Measurements from ENCODE around the gene PXN.
A peak's percentile ranks its signal among the peaks of the same experiment; 100 is the strongest.
"Not testable (repeated sequence)": the region's sequence is repeated elsewhere in the genome, so short reads cannot be mapped to it uniquely, and the experiment has no call there.

PXN gene

DNA sequence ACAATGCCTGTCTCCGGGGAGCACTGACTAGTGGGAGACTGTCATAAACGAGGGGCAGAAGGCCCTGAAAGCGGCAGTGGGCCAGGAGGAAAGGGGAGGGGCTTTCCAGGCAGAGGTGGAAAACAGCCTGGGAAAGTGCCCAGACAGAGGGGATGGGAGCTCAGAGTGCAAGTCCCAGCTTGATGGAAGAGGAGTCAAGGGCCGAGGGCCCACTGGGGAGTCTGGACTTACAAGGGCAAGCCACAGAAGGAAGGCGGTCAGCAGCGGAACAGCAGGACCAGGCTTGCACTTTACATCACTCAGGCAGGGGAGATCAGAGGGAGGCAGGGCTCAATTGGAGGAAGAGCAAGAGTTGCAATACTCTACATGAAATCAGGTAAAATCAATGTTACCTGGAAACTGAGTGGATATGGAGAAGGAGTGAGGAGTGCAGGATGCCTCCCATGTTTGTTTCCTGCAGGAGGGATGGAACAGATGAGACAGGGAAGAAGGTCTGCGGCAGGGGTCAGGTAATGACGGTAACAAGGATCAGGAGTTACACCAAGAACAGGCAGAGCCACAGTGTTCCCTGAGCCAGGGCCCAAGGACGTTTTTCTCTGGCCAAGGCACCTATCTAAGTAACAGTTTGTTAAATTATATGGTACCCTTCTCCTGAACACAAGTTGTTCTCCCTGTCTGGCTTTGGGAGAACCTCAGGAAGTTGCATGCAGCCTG, 23.8 kb downstream of the PXN start:
- DNase-seq (ENCODE audit: low read depth): no peak

DNA sequence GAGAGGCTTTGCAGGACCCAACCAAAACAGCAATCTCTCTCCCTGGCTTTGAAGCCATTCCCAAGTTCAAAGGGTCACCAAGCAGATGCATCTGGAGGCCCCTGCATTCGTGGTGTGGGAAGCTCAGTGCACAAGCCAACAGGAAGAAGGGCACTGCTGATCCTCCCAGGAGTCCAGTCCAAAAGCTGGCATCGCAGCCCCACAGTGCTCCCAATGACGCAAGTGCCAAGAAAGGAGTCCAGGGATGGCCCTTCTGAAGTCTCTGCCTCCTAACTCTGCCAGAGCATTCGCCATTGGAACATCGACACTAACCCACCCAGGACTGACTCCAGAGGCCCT, 25.1 kb downstream of the PXN start:
- DNase-seq (ENCODE audit: low read depth): no peak

DNA sequence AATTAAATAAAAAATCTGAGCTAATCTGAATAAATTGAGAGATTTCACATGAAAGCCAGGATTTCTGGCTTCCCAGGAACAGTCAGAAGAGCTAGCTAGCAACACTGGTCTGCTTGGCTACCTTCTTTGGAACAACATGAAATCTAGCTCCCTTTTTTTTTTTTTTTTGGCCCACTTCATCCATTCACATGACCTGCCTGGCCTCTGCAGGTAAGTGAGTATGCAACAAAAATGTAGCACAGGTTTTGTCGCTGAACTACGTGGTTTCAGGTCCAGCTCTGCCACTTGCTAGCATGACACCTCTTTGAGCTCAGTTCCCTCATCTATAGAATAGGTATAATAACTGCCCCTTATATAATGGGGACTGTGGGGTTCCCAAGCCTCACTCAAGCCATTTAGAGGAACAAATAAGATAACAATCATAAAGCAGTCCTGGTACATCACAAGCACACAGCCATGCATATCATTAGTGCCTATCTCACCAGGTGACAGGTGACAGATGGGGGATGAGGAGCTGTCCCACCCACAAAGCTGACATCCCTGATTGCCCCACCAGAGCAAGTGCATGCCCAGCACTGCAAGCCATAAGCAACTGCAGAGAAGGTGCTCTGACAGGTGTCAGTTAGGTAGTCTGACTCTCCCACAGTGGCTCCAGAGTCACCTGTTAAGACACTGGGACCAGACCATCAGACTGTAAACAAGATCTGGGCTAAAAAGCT, 25.6 kb downstream of the PXN start:
- no peak for DNase-seq (ENCODE audit: low read depth)

DNA sequence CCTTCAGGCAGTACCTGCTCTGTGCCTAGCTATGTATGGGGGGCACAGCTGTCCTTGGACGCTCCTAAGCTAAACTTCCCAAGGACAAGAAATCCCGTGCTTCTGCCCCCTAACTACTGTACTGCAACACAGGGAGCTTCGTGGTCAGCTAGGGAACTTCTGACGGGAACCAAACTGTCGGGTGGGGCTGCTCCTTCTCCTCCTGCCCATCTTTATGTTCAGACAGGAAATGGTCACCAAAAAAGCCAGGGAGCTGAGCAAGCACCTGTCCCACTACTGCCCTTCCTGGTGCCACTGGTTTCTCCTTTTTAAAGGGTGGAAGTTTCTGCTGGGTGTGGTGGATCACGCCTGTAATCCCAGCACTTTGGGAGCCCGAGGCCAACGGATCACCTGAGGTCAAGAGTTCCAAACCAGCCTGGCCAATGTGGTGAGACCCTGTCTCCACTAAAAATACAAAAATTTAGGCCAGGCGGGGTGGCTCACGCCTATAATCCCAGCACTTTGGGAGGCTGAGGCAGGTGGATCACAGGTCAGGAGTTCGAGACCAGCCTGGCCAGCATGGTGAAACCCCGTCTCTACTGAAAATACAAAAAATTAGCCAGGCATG, 26.6 kb downstream of the PXN start:
- no peak for DNase-seq (ENCODE audit: low read depth)

DNA sequence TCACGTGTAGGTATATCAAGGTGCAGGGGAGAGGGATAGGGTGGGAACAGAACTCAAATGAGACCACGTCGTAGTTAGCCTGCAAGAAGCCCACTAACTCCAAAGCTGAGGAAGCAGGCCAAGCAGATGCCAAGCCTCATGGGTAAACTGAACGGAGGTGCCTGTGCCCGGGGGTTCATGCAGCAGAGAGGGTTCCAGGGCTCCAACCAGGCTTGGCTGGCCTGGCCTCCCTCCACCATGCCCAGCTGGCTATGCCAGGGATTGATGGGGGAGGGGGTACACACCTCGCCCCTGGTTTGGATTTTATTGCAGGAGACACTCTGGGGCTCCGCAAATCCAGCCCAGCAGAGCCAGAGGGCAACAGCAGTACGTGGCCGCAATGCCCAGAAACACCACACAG, 27.3 kb downstream of the PXN start:
- DNase-seq (ENCODE audit: low read depth): no peak

DNA sequence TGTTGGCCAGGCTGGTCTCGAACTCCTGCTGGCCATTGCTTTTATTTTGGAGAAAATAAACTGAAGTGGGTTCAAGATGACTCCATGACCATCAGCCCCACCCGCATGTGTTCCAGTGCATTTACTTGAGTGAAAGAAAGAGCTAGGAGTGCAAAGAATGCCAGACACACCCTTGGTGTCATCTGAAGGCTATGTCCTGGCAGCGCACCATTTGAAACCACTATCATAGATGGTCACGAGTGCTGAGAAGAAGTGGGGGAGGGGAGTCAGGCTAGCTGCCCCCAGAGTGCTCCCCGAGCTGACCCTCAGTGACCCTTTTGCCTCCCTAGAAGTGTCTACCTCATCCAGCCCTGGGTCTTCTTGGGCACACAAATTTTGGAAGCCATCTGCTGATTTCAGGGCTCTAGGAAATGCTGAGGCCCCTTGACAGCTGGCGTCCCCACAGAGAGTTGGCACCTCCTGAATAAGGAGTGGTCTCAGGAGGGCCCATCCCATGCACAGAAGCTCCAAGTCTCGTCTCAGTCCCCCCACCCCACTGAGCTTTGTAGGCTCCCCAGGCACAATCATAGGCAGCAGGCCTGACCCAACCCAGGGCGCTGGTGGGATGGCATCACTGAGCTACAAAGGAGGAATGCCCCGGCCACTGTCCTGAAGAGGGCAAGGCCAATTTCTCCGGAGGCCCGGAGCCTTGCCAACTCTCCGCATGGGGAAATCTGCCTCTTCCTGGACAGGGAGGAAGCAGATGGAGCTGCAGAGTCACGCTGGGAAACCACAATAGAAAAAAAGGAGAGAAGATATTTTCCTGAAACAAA, 28.0 kb downstream of the PXN start:
- DNase-seq (ENCODE audit: low read depth): peak; percentile 72

DNA sequence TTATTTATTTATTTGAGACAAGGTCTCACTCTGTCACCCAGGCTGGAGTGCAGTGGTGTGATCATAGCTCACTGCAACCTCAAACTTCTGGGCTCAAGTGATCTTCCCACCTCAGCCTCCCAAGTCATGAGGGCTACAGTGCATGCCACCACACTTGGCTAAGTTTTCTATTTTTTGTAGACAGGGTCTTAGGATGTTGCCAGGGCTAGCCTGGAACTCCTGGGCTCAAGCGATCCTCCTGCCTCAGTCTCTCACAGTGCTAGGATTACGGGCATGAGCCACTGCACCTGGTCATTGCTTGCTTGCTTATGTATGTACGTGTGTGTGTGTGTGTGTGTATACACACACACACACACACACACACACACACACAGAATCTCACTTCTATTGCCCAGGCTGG, 28.7 kb downstream of the PXN start:
- not testable (repeated sequence) for DNase-seq (ENCODE audit: low read depth)

DNA sequence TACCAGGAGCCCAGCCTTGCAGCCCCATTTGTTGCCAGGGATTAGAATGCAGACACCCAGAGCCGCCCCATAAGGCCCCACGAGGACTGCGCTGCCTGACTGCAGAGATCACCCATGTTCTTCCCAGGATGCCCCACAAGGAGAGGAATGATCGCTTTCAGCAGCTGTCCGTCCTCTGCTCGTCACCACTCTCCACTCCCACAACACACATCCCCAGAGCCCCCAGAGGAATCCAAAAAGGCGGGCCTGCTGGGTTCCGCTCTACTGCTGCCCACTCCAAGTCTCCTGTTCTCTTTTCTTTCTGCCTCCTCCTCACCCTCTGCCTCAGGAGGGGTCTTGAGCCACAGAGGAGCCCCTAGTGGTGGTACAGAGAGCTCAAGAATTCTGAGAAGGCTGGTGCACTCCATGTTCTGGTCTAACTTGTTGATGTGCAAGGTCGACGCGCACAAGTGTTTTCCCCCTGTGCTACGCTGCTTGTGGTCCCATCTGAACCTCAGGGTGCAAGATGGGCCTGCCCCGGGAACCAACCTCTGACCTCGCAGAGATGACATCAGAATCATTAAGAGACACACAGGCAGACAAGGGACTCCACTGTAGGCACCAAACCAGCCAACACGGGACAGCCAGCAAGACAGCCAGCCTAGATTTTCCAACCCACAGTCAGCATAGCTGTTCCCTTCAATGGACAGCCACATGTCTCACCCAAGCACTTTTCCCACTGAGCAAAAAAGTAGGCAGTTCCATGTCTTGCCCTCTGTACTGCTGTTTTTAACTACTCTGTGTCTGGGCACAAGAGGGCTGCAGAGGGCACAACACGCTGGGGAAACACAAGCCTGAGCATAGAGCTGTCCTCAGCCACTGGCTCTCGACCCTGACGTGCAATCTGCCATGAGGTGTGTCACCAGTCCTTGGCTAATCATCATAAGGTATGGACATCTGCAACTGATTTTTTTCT, 29.9 kb downstream of the PXN start:
- DNase-seq (ENCODE audit: low read depth): no peak

DNA sequence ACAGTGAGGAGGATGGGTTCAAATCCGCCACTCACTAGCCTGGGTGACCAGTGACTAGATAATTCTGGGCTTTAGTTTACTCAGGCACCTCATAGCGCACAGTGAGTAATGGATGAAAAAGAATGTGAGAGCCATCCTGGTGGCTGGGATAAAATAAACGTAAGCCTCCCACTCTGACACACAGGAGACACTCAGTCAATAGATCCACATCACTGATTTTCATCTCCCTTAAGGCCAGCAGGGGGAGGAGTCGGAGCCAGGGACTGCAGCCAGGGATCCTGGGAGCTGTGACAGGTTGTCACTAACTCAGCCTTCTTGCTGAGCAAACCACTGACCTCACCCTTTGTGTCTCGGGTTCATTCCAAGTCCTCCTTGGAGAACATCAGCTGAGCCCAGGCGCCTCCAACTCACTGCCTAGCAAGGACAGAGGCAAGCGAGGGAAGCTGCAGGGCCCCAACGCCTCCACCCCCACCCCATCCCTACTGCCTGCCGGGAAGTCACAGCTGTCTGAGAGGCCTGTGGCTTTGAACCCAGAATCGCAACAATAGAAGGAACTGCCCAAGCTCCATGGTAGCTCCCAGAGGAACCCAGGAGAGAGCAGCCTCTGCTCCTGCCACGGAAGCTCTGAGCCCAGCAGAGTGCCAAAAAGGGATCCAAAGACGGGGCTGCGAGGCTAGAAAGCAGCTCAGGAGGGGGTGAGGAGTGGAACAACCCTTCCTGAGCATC, 30.7 kb downstream of the PXN start:
- DNase-seq (ENCODE audit: low read depth): peak; percentile 96

DNA sequence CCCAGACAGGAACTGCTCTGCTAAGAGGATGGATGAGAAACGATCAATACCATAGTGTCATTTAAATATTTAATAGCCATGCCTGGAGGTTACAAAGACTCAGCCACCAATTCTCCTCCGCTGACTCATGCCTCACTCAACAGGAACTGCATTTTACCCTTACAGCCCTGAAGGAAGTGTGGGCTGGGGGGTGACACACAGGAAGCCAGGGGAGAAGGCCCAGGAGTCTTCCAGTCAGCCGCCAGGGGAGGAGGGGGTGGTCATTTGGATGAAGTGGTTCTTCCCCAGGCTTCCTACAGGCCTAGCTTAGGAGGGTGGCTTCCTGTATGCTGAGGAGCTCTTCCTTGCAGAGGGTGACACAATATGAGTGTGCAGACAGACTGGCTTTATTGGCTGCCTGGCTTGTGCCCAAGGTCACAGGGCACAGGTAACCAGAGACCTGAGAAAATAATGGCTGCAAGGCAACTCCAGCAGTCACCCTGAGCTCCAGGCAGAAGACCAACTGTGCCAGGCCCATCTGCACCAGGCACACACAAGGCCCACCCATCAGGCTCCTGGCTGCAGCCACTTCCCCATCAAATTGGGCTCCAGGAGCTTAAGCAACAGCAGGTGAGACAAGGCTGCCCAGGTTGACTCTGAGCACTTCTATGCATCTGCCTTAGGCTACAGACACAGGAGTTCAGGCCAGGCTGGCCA, 34.1 kb downstream of the PXN start:
- DNase-seq (ENCODE audit: low read depth): peak; percentile 73

DNA sequence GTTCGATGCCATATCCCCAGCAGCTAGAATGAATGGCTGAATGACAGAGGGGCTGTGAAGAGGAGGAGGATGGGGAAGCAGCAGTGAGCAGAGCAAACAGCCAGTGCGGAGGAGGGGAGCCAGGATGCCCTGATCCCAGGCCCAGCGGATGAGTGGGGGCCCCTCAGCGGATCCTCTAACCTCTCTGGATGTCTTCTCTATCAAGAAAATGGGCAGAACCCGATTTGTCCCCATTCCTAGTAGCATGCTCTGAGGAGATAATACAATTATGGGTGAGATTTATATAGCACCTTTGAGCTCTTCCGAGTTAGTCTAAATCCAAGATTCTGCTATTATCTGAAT, 34.6 kb downstream of the PXN start:
- DNase-seq (ENCODE audit: low read depth): no peak

DNA sequence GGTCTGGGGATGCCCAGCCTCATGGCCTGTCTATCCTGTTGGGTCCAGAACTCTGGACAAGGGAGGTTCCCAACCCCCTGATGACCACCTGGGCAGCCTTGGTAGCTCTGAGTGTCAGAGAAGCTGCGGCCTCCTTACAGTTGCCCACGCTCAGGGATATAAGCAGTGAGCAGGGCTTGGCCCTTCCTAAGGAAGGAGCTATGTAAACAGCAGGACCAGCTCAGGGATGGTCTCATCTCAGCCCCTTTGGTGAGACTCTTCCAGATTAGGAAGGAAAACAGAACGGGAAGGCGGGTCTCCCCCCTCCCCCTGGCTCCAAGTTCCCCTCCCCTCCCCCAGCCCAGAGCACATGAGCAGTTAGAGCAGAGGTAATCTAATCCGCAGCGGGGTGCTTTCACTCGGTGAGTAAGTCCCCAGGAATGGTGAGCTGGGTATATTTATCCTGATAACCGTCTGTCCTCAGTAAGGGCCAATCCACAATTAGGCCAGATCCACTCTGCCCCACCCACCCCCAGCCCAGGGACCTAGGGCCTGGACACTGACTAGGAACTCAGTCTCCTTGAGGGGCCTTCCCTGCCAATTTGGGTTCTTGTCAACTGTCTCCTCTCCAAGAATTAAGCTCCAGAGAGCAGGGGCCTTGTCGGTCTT, 35.1 kb downstream of the PXN start:
- DNase-seq (ENCODE audit: low read depth): peak; percentile 82

DNA sequence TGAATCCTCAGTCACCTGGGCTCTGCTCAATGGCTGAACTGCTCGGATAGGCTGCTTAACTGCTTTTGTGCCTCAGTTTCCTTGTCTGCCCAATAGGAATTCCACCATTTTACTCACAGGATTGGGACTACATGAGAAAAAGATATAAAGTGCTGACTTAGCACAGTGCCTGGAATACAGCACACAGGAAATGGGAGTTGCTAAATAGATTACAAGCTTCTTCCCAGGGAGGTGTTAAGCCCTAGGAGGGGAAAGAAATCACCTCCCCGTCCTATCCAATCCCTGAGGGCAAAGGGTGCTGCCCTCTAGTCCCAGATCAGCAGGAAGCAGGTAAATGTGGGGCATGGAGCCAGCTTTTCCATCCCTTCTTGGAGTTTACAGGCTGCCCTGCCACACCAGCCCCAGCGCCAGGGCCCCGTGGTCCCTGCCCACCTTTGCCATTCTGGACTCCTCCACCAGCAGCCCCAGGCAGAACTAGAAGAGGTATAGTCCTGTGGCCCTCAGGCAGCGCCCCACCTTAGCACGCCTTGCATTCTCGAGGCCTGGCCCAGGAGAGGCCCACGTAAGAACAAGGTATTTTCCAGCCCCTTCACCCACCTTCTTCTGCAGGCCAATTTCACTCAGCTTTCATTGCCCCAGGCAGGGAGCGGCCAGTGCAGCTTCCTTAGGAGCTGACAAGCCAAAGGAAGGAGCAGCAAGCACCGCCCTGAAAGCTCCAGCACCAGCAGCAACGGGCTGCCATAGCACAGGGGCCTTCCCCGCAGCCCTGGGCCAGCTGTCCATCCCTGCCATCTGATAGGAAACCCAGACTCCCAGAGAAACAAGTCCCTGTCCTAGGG, 35.8 kb downstream of the PXN start:
- DNase-seq (ENCODE audit: low read depth): no peak

DNA sequence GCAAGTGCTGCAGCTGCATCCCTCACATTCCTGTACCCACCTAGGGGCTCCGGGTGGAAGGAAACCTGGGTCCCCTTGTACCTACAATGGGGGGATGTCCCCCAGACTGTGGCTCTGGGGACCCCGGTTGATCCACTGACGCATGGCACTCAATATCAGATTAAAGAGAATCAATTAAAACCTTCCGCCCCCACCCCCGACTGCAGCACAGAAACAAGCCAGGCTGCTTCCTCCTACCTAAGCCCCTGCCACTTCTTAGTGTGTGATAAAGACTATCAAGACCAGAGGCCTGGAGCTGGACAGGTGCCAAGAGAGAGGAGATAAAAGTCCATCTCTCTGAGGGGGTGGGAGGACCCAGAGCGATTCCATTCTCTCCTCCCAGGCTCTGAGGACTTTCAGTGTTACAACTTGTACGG, 36.5 kb downstream of the PXN start:
- no peak for DNase-seq (ENCODE audit: low read depth)

DNA sequence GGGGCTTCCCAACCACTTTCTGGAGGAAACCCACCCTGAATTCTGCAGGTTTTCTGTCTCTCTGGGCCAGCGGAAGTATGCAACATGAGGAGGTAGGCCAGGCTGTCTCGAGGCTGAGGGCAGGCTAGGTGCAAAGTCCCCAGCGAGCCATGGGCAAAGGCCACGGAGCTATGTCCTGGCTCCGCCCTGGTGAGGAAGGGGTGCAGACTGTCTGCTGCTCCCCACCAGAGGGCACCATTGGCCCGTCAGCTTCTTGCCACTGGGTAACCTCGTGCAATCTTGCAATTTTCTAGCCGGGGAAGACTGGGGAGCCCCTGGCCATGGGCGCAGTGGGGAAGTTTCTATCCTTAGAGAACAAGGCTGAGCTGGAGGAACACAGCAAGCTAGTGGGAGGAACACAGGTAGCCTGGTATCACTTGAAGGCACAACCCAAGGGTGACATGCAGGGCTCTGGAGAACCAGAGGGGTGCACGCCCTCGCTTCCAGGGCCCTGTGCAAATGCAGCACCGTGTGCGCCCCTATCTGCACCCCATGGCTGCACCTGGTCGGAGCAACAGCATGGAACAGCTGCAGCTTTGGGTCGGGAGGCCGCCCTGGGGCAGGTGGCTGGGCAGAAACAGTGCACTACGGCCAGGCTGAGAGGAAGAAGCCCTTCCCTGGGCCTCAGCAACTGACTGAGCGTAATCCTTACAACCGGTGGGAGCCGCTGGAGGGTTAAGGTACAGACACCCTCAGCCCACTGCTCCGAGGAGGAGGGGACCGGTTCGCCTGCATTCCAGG, 37.0 kb downstream of the PXN start:
- peak; percentile 58 for DNase-seq (ENCODE audit: low read depth)

DNA sequence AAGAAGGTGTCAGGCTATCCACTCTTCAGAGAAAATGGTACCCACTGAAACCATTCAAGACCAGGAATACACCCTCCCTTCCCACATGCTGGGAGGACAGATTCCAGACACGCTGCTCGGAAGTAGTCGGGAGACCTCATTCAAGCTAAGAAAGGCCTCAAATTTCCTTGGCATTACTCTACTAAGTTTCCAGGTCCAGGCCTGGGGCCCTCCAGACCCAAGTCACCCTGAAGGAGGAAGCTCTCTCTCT, 37.6 kb downstream of the PXN start:
- DNase-seq (ENCODE audit: low read depth): no peak

DNA sequence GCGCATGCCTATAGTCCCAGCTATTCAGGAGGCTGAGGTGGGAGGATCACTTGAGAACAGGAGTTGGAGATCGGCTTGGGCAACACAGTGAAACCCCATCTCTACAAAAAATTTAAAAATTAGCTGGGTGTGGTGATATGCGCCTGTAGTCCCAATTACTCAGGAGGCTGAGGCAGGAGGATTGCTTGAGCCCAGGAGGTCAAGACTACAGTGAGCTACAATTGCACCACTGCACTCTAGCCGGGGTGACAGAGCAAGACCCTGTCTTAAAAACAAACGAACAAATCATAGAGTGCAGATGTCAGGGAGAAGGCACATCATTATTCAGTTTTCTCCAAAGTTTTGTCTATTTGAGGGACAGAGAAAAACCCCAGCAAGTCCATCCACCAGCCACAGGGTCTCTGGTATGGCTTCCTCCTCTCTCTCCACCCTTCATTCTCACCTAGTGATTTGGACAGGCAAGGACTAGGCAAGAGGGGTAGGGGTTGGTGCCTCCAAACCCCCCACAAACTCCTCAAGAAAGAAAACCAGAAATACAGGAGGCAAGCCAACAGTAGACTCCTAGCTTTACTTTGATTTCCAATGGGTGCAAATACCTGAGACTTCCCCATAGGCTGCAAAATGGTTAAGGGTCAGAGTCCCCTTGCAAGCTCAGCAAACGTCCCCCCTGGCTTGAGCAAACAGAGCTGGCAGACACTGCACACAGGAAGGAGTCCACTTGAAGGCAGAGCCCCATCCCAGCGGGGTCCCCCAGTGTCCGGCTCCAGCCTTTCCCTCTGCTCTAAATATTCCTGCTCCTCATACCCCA, 38.1 kb downstream of the PXN start:
- no peak for DNase-seq (ENCODE audit: low read depth)

Data from stromal cell of bone marrow (primary cell).